ENCODE measurements around the gene GAPVD1. TPM values are rescaled to one million over a fixed set of nuclear protein-coding genes. Genes with fewer than 3 reads are reported as not detected.

Gene GAPVD1
- total RNA-seq, 1 experiment from 2014 or later = 39.5 TPM

GRCh38 chr9:125255781-125256391 lies 5.7 kb upstream of the GAPVD1 start:
- Histone ChIP-seq H3K27me3 (ENCODE audit: insufficient read depth, low read length) (no peaks in the 10 kb centered on the region), H2AK5ac (ENCODE audit: insufficient read length, low read length) (no peak overlapping the region), H3K4me1 (ENCODE audit: insufficient read depth, low read length) (no peaks in the 10 kb centered on the region), H2BK20ac (ENCODE audit: low read depth, low read length, poor library complexity, severe bottlenecking) (no peak overlapping the region), H3K56ac (ENCODE audit: insufficient read length, low read depth, low read length) (no peak overlapping the region), H3K23me2 (ENCODE audit: insufficient read length, low read depth, low read length, poor library complexity, severe bottlenecking) (no peaks in the 10 kb centered on the region), H3K79me2 (ENCODE audit: insufficient read depth, low read length) (no peaks in the 10 kb centered on the region), H4K91ac (ENCODE audit: insufficient read length, low read depth, low read length) (no peak overlapping the region), H3K23ac (ENCODE audit: insufficient read length, low read depth, low read length) (no peak overlapping the region), H3K79me1 (ENCODE audit: insufficient read depth, low read depth, low read length, poor library complexity, severe bottlenecking) (no peaks in the 10 kb centered on the region), H2BK12ac (ENCODE audit: insufficient read length, low read depth, low read length) (no peak overlapping the region), H2BK5ac (ENCODE audit: insufficient read length, low read length) (no peak overlapping the region), H3K18ac (ENCODE audit: insufficient read length, low read depth, low read length) (no peak overlapping the region), H3K9ac (ENCODE audit: extremely low read depth, insufficient read length, low read length) (no peak overlapping the region), H4K8ac (replicated peaks; ENCODE audit: insufficient read length, low read depth, low read length) (no peak overlapping the region), H3K27ac (ENCODE audit: insufficient read length, low read depth, low read length) (no peak overlapping the region), H3K4me2 (ENCODE audit: insufficient read depth, insufficient read length, low read length) (no peak overlapping the region), H3K9me3 (ENCODE audit: control insufficient read depth, low read depth, low read length) (no peaks in the 10 kb centered on the region), H3T11ph (ENCODE audit: low read length) (no peak overlapping the region), H2AFZ (ENCODE audit: low read length) (no peak overlapping the region), H3K4ac (ENCODE audit: low read depth, low read length) (no peak overlapping the region), H3K14ac (ENCODE audit: insufficient read depth, low read length) (no peak overlapping the region), H4K20me1 (ENCODE audit: control insufficient read depth, insufficient read depth, insufficient read length) (no peaks in the 10 kb centered on the region), H2BK15ac (ENCODE audit: low read depth, low read length) (no peak overlapping the region), H4K5ac (ENCODE audit: insufficient read length, low read depth, low read length) (no peak overlapping the region), H2BK120ac (ENCODE audit: low read depth, low read length, poor library complexity, severe bottlenecking) (no peak overlapping the region)
- Mint-ChIP-seq H3K4me3 (no peak overlapping the region), H3K27me3 (ENCODE audit: low read depth) (no peaks in the 10 kb centered on the region), H3K36me3 (ENCODE audit: insufficient read depth in 1 of 3, low read depth in 3 of 3) (0 out of 7 replicates have a peak, but pooled peaks cover 0 to 2% (median 0%) of the 10 kb centered on the region in 3 experiments), H3K9me3 (0 out of 5 replicates have a peak, but pooled peaks cover 0 to 2% of the 10 kb centered on the region in 2 experiments), H3K4me1 (no peaks in the 10 kb centered on the region), H3K27ac (no peak overlapping the region)
- DNase-seq = no peak
- TF ChIP-seq CTCF (conservative IDR thresholded peaks at IDR 0.05) = peak; percentile 64
- no CpG with 5 or more reads among the region's 2 CpGs for WGBS (ENCODE audit: extremely low coverage, insufficient read length, low lambda C conversion rate)

Data from H9 (cell line).